HG02623 (cell line): ENCODE data around the gene BCDIN3D.
"Not testable (repeated sequence)": the region's sequence is repeated elsewhere in the genome, so short reads cannot be mapped to it uniquely, and the experiment has no call there.

Experiments used
- ATAC-seq: cut with Tn5 transposase; IDR thresholded peaks from one replicate; pipeline ENCODE4 v1.9.1; 2021; ENCODE audit warnings: moderate library complexity; ENCODE audit not compliant: unreplicated experiment

BCDIN3D gene

GRCh38 chr12:49863946-49864797 is 21.3 kb upstream of the BCDIN3D start:
- ATAC-seq, result no peak

- ATAC-seq, result not testable (repeated sequence)
Observed at GRCh38 chr12:49860921-49861320, 18.0 kb upstream of the BCDIN3D start.

GRCh38 chr12:49855890-49856289 is 13.0 kb upstream of the BCDIN3D start:
- not testable (repeated sequence) for ATAC-seq

GRCh38 chr12:49854976-49855375 is 12.1 kb upstream of the BCDIN3D start:
- ATAC-seq, result no peak

- ATAC-seq, result no peak
Observed at GRCh38 chr12:49853671-49854070, 10.8 kb upstream of the BCDIN3D start.

- ATAC-seq, result no peak
Observed at GRCh38 chr12:49847161-49847560, 4.3 kb upstream of the BCDIN3D start.

- ATAC-seq, result no peak
Observed at GRCh38 chr12:49846032-49846431, 3.1 kb upstream of the BCDIN3D start.

GRCh38 chr12:49843876-49844437 is 1.1 kb upstream of the BCDIN3D start:
- no peak for ATAC-seq

- ATAC-seq, result no peak
Observed at GRCh38 chr12:49843411-49843810, 505 bp upstream of the BCDIN3D start.

- ATAC-seq, result no peak
Observed at GRCh38 chr12:49838973-49839633, 3.8 kb downstream of the BCDIN3D start.

GRCh38 chr12:49832836-49833421 is 10.0 kb downstream of the BCDIN3D start:
- ATAC-seq, result no peak

GRCh38 chr12:49831717-49832116 is 11.2 kb downstream of the BCDIN3D start:
- ATAC-seq, result no peak

GRCh38 chr12:49828133-49829091 is 14.5 kb downstream of the BCDIN3D start, which contains the start of gene NCKAP5L:
TSS of gene NCKAP5L (minus strand) at chr12:49828413. CDS start at chr12:49804044, 24,369 bp downstream.
- peak; percentile 83 for ATAC-seq

GRCh38 chr12:49827401-49828099 is 15.4 kb downstream of the BCDIN3D start:
- peak; percentile 8 for ATAC-seq

GRCh38 chr12:49827051-49827400 is 15.9 kb downstream of the BCDIN3D start:
- ATAC-seq, result no peak

- no peak for ATAC-seq
Observed at GRCh38 chr12:49825971-49826421, 16.9 kb downstream of the BCDIN3D start.

GRCh38 chr12:49825360-49825970 is 17.4 kb downstream of the BCDIN3D start:
- ATAC-seq, result no peak

GRCh38 chr12:49824895-49825294 is 18.0 kb downstream of the BCDIN3D start:
- ATAC-seq, result no peak

- no peak for ATAC-seq
Observed at GRCh38 chr12:49824416-49824815, 18.5 kb downstream of the BCDIN3D start.
